Peyer's patch (tissue), 4 donors: Measurements from ENCODE around the gene DLGAP4. TPM values are rescaled to one million over a fixed set of nuclear protein-coding genes. Genes with fewer than 3 reads are reported as not detected.

Experiments used
- DNase-seq, 3 donors: peaks; one replicate each; pipeline ENCODE4 v3.0.0-alpha.2; 2017 to 2019
- H3K27ac ChIP-seq, 4 donors: fragments of 200-600 bp; sonication (generic); one replicate each; pipeline ENCODE4 v1.5.1; 2016 to 2019
- H3K27me3 ChIP-seq, 2 donors: fragments of 200-600 bp; sonication (generic); one replicate each; pipeline ENCODE4 v1.5.1; 2019
- H3K36me3 ChIP-seq, 3 donors: fragments of 200-600 bp; sonication (generic); one replicate each; pipeline ENCODE4 v1.5.1; 2016 to 2019
- H3K4me1 ChIP-seq, 4 donors: fragments of 200-600 bp; sonication (generic); one replicate each; pipeline ENCODE4 v1.5.1; 2016 to 2019
- H3K4me3 ChIP-seq, 4 donors: fragments of 200-600 bp; sonication (generic); 1 replicate in 3 of 4; 2 replicates in 1 of 4; pipeline ENCODE4 v1.5.1; 2016 to 2019; ENCODE audit warnings: mild to moderate bottlenecking in 1 of 4
- H3K9me3 ChIP-seq, 4 donors: fragments of 200-600 bp; sonication (generic); one replicate each; pipeline ENCODE4 v1.5.1; 2016 to 2019; ENCODE audit warnings: mild to moderate bottlenecking in 1 of 4
- POLR2A ChIP-seq, 2 donors: fragments of 450-650 bp; IDR thresholded peaks; one replicate each; pipeline ENCODE4 v1.5.1; 2017; ENCODE audit warnings: antibody characterized with exemption in 2 of 2, mild to moderate bottlenecking in 2 of 2, moderate library complexity in 2 of 2
- total RNA-seq, 4 donors: library from RNA; depleted of rRNA; stranded (reverse); fragments of >200 nt; gene quantifications; one replicate each; pipeline ENCODE4 v1.1.0, GENCODE V29; 2016
- TF ChIP-seq, protein P1 (sequence below), 6 experiments: fragments of 450-650 bp in 4 of 6; fragments of 200-600 bp in 2 of 6; sonication (generic) in 1 of 6; IDR thresholded peaks; one replicate each; pipeline ENCODE4 v1.5.1; 2017 to 2019; ENCODE audit warnings: antibody characterized with exemption in 6 of 6, mild to moderate bottlenecking in 3 of 6, moderate library complexity in 1 of 6

Gene DLGAP4
- total RNA-seq, 4 donors from 2014 or later = 44.5 to 70.1 (median 59.0) TPM

- Histone ChIP-seq H3K4me1 (peaks cover 0 to 38% (median 5%) of the 10 kb centered on the region in 4 donors), H3K36me3 (no peaks in the 10 kb centered on the region), H3K27me3 (no peaks in the 10 kb centered on the region), H3K9me3 (no peaks in the 10 kb centered on the region), H3K27ac (peak overlapping the region in 2 of 4 donors; percentile 11 to 26), H3K4me3 (no peak overlapping the region)
- TF ChIP-seq, protein P1, sequence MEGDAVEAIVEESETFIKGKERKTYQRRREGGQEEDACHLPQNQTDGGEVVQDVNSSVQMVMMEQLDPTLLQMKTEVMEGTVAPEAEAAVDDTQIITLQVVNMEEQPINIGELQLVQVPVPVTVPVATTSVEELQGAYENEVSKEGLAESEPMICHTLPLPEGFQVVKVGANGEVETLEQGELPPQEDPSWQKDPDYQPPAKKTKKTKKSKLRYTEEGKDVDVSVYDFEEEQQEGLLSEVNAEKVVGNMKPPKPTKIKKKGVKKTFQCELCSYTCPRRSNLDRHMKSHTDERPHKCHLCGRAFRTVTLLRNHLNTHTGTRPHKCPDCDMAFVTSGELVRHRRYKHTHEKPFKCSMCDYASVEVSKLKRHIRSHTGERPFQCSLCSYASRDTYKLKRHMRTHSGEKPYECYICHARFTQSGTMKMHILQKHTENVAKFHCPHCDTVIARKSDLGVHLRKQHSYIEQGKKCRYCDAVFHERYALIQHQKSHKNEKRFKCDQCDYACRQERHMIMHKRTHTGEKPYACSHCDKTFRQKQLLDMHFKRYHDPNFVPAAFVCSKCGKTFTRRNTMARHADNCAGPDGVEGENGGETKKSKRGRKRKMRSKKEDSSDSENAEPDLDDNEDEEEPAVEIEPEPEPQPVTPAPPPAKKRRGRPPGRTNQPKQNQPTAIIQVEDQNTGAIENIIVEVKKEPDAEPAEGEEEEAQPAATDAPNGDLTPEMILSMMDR (IDR thresholded peaks at IDR 0.05) = no peak
- TF ChIP-seq POLR2A (IDR thresholded peaks at IDR 0.05) = no peak
- no peak for DNase-seq
These were observed 178.0 kb downstream of the DLGAP4 start for GRCh38 chr20:36483919-36484808.

- no peak for TF ChIP-seq POLR2A (IDR thresholded peaks at IDR 0.05)
- Histone ChIP-seq H3K27ac (no peak overlapping the region), H3K9me3 (no peaks in the 10 kb centered on the region), H3K36me3 (no peaks in the 10 kb centered on the region), H3K4me1 (peaks cover 0 to 38% (median 5%) of the 10 kb centered on the region in 4 donors), H3K27me3 (no peaks in the 10 kb centered on the region), H3K4me3 (no peak overlapping the region)
- no peak for DNase-seq
These were observed 179.1 kb downstream of the DLGAP4 start for GRCh38 chr20:36485286-36485685.

DNA sequence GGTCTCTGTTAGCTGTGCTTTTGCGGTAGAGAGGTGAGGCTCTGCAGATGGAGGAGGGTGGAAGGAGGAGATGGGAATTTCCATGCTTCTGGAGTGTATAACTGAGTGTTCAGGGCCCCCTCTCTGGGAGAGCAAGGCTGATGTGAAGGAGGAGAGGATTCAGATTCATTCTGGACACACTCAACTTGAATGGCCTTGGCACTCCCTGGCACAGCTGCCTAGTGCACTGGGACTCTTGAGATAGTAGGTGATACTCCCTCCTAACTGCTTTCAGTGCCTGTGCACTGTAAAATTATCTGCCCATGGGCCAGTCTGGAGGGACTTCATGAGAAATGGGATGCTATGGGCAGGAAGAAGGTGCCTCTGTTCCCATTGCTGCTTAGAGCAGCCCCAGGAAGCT is 180.9 kb downstream of the DLGAP4 start:
- no peak for DNase-seq
- no peaks in the 10 kb centered on the region for H3K27me3 ChIP-seq
- no peaks in the 10 kb centered on the region for H3K36me3 ChIP-seq
- H3K27ac ChIP-seq = no peak overlapping the region
- TF ChIP-seq, protein P1 (IDR thresholded peaks at IDR 0.05) = no peak
- TF ChIP-seq POLR2A (IDR thresholded peaks at IDR 0.05) = no peak
- H3K9me3 ChIP-seq = no peaks in the 10 kb centered on the region
- H3K4me1 ChIP-seq = peaks cover 0 to 40% (median 11%) of the 10 kb centered on the region in 4 donors
- no peak overlapping the region for H3K4me3 ChIP-seq

DNA sequence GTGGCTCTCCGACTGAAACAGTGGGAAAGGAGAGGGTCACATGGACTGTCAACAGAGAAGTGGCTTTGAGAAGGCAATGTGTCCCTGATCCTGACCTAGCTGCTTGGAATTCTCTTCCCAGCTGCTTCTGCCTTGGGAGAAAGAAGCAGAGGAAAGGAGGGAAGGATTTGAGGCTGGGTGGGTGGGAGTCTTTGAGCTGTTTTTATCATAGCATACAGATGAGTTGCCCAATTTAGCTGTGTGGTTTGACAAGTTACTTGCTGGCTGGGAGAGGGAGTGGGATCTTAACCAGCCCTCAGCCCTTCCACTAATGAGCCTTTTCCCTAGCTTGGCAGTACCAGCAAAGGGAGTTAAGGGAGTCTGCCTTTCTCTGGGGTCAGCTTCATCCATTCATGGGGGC is 184.1 kb downstream of the DLGAP4 start:
- no peaks in the 10 kb centered on the region for H3K27me3 ChIP-seq
- TF ChIP-seq, protein P1 (IDR thresholded peaks at IDR 0.05) = no peak
- TF ChIP-seq POLR2A (IDR thresholded peaks at IDR 0.05) = no peak
- H3K4me3 ChIP-seq = no peak overlapping the region
- DNase-seq = no peak
- no peaks in the 10 kb centered on the region for H3K36me3 ChIP-seq
- no peak overlapping the region for H3K27ac ChIP-seq
- H3K4me1 ChIP-seq = peaks cover 0 to 40% (median 17%) of the 10 kb centered on the region in 4 donors
- no peaks in the 10 kb centered on the region for H3K9me3 ChIP-seq

- no peak overlapping the region for H3K4me3 ChIP-seq
- TF ChIP-seq, protein P1 (IDR thresholded peaks at IDR 0.05) = no peak
- no peak for TF ChIP-seq POLR2A (IDR thresholded peaks at IDR 0.05)
- DNase-seq = peak; percentile 46 to 81 (median 75)
- peaks cover 0 to 33% (median 17%) of the 10 kb centered on the region in 4 donors for H3K4me1 ChIP-seq
- no peaks in the 10 kb centered on the region for H3K9me3 ChIP-seq
- peak overlapping the region; percentile 10 to 73 (median 55) for H3K27ac ChIP-seq
- peaks cover 0 to 15% (median 0%) of the 10 kb centered on the region in 3 donors for H3K36me3 ChIP-seq
- H3K27me3 ChIP-seq = no peaks in the 10 kb centered on the region
These were observed 185.9 kb downstream of the DLGAP4 start for GRCh38 chr20:36491901-36492617.
